Thoracic aorta (tissue), 2 donors: Measurements from ENCODE around the gene ADCK1. TPM values are rescaled to one million over a fixed set of nuclear protein-coding genes. Genes with fewer than 3 reads are reported as not detected.
"Not testable (repeated sequence)": the region's sequence is repeated elsewhere in the genome, so short reads cannot be mapped to it uniquely, and the experiment has no call there.

Experiments
- ATAC-seq: fragments of 150-250 bp; one replicate; pipeline ENCODE4 v1.8.0; 2017; ENCODE audit warnings: low read depth; ENCODE audit not compliant: insufficient number of reproducible peaks, low FRiP score
- DNase-seq: peaks from one replicate; pipeline ENCODE4 v3.0.0-alpha.2; 2020; ENCODE audit warnings: low spot score
- H3K27ac ChIP-seq, 2 donors: fragments of 200-600 bp; sonication (generic); 1 replicate in 1 of 2; 2 replicates in 1 of 2; pipeline ENCODE4 v1.5.1; 2016; ENCODE audit warnings: mild to moderate bottlenecking in 2 of 2, moderate library complexity in 2 of 2
- H3K27me3 ChIP-seq: fragments of 200-600 bp; sonication (generic); replicated peaks from 2 replicates; pipeline ENCODE4 v1.6.0; 2016; ENCODE audit warnings: mild to moderate bottlenecking; ENCODE audit not compliant: insufficient read depth
- H3K36me3 ChIP-seq: fragments of 200-600 bp; sonication (generic); one replicate; pipeline ENCODE4 v1.5.1; 2016
- H3K4me1 ChIP-seq, 2 donors: fragments of 200-600 bp; sonication (generic); 1 replicate in 1 of 2; 2 replicates in 1 of 2; pipeline versions ENCODE4 v1.5.1 to v1.6.0; 2016; ENCODE audit warnings: low read depth in 2 of 2, mild to moderate bottlenecking in 1 of 2; ENCODE audit not compliant: control insufficient read depth in 1 of 2
- H3K4me3 ChIP-seq: fragments of 200-600 bp; sonication (generic); 2 replicates; pipeline ENCODE4 v1.5.1; 2016; ENCODE audit warnings: mild to moderate bottlenecking
- H3K9me3 ChIP-seq: fragments of 200-600 bp; sonication (generic); 2 replicates; pipeline ENCODE4 v1.5.1; 2016
- CTCF ChIP-seq: fragments of 200-600 bp; sonication (generic); IDR thresholded peaks from one replicate; pipeline ENCODE4 v1.5.1; 2019; ENCODE audit warnings: antibody characterized with exemption
- total RNA-seq, 2 donors: library from RNA; depleted of rRNA; stranded (reverse); fragments of >200 nt; gene quantifications; one replicate each; pipeline versions ENCODE4 v1.1.0 to v1.2.3, GENCODE V29; 2016

The ADCK1 gene
- total RNA-seq, 2 donors from 2014 or later, result 2.2 to 11.2 TPM

- Histone ChIP-seq H3K27ac (peak overlapping the region; percentile 86 to 95), H3K4me1 (peaks cover 26 to 33% of the 10 kb centered on the region in 2 donors), H3K9me3 (no peaks in the 10 kb centered on the region), H3K27me3 (no peaks in the 10 kb centered on the region), H3K4me3 (peak overlapping the region; percentile 80), H3K36me3 (no peaks in the 10 kb centered on the region)
- ATAC-seq (peak; percentile 60), DNase-seq (no peak)
- TF ChIP-seq CTCF, result no peak
Measured at GRCh38 chr14:77761205-77761931, 38.5 kb upstream of the ADCK1 start.

DNA sequence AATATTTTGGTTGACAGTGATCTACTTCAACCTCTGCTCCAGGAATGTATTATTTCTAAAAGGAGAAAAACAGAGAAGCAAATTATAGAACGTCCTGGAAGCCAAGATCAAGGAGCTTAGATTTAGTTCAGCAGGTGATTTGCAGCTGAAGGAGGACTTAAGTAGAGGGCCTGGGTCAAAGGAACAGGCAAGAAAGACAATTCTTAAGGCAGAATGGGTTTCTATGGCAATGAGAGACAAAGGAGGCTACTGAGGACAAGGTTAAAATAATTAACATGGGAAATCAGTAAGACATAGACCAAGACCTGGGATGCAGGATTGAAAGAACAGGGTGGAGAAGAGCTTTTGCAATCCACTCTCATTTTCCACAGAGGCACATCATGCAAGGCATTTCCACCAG lies 36.6 kb upstream of the ADCK1 start:
- H3K36me3 ChIP-seq, result no peaks in the 10 kb centered on the region
- ATAC-seq (no peak), DNase-seq (no peak)
- H3K27ac ChIP-seq, result no peak overlapping the region
- H3K4me3 ChIP-seq, result no peak overlapping the region
- no peaks in the 10 kb centered on the region for H3K27me3 ChIP-seq
- H3K4me1 ChIP-seq, result peaks cover 20 to 25% of the 10 kb centered on the region in 2 donors
- H3K9me3 ChIP-seq, result no peaks in the 10 kb centered on the region
- TF ChIP-seq CTCF, result no peak

DNA sequence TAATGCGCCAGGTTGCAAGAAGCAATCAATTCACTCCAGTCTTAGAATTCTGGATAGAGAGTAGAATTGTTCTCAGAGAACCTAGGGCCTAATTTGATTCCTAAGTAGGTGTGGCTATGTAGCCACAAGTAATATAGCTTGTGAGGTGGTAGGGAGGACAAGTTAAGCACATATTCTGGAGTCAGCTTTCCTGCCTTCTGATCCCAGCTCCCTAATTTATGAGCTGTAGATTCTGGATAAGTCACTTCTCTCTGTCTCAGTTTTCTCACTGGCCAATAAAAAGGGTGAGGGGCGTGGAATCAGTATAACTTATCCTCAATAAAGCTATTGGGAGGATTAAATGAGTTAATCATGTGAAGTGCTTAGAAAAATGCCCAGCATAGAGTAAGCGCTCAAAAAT lies 35.9 kb upstream of the ADCK1 start:
- no peak for ATAC-seq
- Histone ChIP-seq H3K4me1 (peaks cover 15 to 18% of the 10 kb centered on the region in 2 donors), H3K4me3 (no peak overlapping the region), H3K9me3 (no peaks in the 10 kb centered on the region), H3K27ac (no peak overlapping the region), H3K36me3 (no peaks in the 10 kb centered on the region), H3K27me3 (no peaks in the 10 kb centered on the region)
- TF ChIP-seq CTCF, result no peak
- no peak for DNase-seq

- H3K4me3 ChIP-seq, H3K27me3 ChIP-seq, H3K36me3 ChIP-seq, H3K27ac ChIP-seq, DNase-seq, ATAC-seq, H3K9me3 ChIP-seq, H3K4me1 ChIP-seq: not testable (repeated sequence)
Measured at GRCh38 chr14:77768442-77769069, 31.4 kb upstream of the ADCK1 start.

GRCh38 chr14:77773966-77774365 lies 25.9 kb upstream of the ADCK1 start:
- not testable (repeated sequence) for H3K4me3 ChIP-seq, H3K9me3 ChIP-seq, DNase-seq, H3K27me3 ChIP-seq, H3K27ac ChIP-seq, H3K36me3 ChIP-seq, H3K4me1 ChIP-seq, ATAC-seq

GRCh38 chr14:77782202-77782601 lies 17.7 kb upstream of the ADCK1 start:
- TF ChIP-seq CTCF, result no peak
- no peaks in the 10 kb centered on the region for H3K9me3 ChIP-seq
- ATAC-seq (no peak), DNase-seq (no peak)
- no peaks in the 10 kb centered on the region for H3K36me3 ChIP-seq
- no peaks in the 10 kb centered on the region for H3K27me3 ChIP-seq
- H3K27ac ChIP-seq, result no peak overlapping the region
- H3K4me3 ChIP-seq, result no peak overlapping the region
- H3K4me1 ChIP-seq, result no peaks in the 10 kb centered on the region
